Vagina (tissue), 2 donors: Measurements from ENCODE around the gene SVOP. TPM values are rescaled to one million over a fixed set of nuclear protein-coding genes. Genes with fewer than 3 reads are reported as not detected.

Experiments
- DNase-seq, 2 donors: peaks; one replicate each; pipeline ENCODE4 v3.0.0-alpha.2; 2017; ENCODE audit errors: extremely low spot score in 2 of 2
- H3K27ac ChIP-seq: fragments of 200-600 bp; sonication (generic); one replicate; pipeline ENCODE4 v1.5.1; 2019
- H3K27me3 ChIP-seq: fragments of 200-600 bp; sonication (generic); one replicate; pipeline ENCODE4 v1.5.1; 2019
- H3K36me3 ChIP-seq, 2 donors: fragments of 200-600 bp; sonication (generic); one replicate each; pipeline ENCODE4 v1.5.1; 2017 to 2019
- H3K4me1 ChIP-seq: fragments of 200-600 bp; sonication (generic); one replicate; pipeline ENCODE4 v1.5.1; 2019
- H3K4me3 ChIP-seq, 2 donors: fragments of 200-600 bp; sonication (generic); 1 replicate in 1 of 2; 2 replicates in 1 of 2; pipeline ENCODE4 v1.5.1; 2016 to 2019
- H3K9me3 ChIP-seq: fragments of 200-600 bp; sonication (generic); one replicate; pipeline ENCODE4 v1.5.1; 2019
- POLR2A ChIP-seq, 2 donors: fragments of 450-650 bp; IDR thresholded peaks; one replicate each; pipeline ENCODE4 v1.6.1; 2017; ENCODE audit warnings: antibody characterized with exemption in 2 of 2, mild to moderate bottlenecking in 2 of 2, moderate library complexity in 2 of 2
- POLR2AphosphoS5 ChIP-seq, 2 donors: sonication (generic); formaldehyde crosslinking; IDR thresholded peaks; one replicate each; pipeline ENCODE4 v1.9.0; 2017; ENCODE audit warnings: antibody characterized with exemption in 2 of 2, mild to moderate bottlenecking in 2 of 2, low read depth in 1 of 2; ENCODE audit not compliant: insufficient read depth in 1 of 2
- intact Hi-C: fragments of 100-400 bp; cut with DNase I; formaldehyde crosslinking; loops from one replicate; pipeline ENCODE4 v1.15.1; 2023
- total RNA-seq: library from RNA; depleted of rRNA; stranded (reverse); fragments of >200 nt; gene quantifications from one replicate; pipeline ENCODE4 v1.2.3, GENCODE V29; 2016
- TF ChIP-seq, protein P1 (sequence below), 3 experiments: fragments of 450-650 bp in 2 of 3; fragments of 200-600 bp in 1 of 3; sonication (generic) in 1 of 3; IDR thresholded peaks; one replicate each; pipeline ENCODE4 v1.5.1; 2017 to 2019; ENCODE audit warnings: antibody characterized with exemption in 3 of 3, mild to moderate bottlenecking in 2 of 3, moderate library complexity in 2 of 3

Gene SVOP
- total RNA-seq, 1 donor from 2014 or later: under 0.01 TPM

GRCh38 chr12:109047081-109047805 lies 26.4 kb upstream of the SVOP start:
- intact Hi-C loops: no loop called here
- Histone ChIP-seq H3K27me3 (no peaks in the 10 kb centered on the region), H3K27ac (no peak overlapping the region), H3K4me3 (no peak overlapping the region), H3K36me3 (no peaks in the 10 kb centered on the region), H3K9me3 (no peaks in the 10 kb centered on the region), H3K4me1 (no peaks in the 10 kb centered on the region)
- TF ChIP-seq POLR2AphosphoS5 (IDR thresholded peaks at IDR 0.05; ENCODE audit: insufficient read depth in 1 of 2, low read depth in 1 of 2) (no peak), POLR2A (IDR thresholded peaks at IDR 0.05) (no peak)
- TF ChIP-seq, protein P1, sequence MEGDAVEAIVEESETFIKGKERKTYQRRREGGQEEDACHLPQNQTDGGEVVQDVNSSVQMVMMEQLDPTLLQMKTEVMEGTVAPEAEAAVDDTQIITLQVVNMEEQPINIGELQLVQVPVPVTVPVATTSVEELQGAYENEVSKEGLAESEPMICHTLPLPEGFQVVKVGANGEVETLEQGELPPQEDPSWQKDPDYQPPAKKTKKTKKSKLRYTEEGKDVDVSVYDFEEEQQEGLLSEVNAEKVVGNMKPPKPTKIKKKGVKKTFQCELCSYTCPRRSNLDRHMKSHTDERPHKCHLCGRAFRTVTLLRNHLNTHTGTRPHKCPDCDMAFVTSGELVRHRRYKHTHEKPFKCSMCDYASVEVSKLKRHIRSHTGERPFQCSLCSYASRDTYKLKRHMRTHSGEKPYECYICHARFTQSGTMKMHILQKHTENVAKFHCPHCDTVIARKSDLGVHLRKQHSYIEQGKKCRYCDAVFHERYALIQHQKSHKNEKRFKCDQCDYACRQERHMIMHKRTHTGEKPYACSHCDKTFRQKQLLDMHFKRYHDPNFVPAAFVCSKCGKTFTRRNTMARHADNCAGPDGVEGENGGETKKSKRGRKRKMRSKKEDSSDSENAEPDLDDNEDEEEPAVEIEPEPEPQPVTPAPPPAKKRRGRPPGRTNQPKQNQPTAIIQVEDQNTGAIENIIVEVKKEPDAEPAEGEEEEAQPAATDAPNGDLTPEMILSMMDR (IDR thresholded peaks at IDR 0.05): no peak
- no peak for DNase-seq

DNA sequence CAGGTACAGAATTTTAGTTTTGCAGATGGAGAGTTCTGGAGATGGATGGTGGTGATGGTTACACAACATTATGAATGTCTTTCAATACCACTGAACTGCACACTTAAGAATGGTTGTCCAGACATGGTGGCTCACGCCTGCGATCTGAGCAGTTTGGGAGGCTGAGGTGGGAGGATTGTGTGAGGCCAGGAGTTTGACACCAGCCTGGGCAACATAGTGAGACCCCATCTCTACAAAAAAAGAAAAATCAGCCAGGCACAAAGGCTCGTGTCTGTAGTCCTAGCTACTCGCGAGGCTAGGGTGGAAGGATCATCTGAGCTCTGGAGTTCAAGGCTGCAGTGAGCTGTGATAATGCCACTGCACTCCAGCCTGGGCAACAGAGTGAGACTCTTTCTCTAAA lies 23.4 kb upstream of the SVOP start:
- TF ChIP-seq POLR2AphosphoS5 (IDR thresholded peaks at IDR 0.05; ENCODE audit: insufficient read depth in 1 of 2, low read depth in 1 of 2) (no peak), POLR2A (IDR thresholded peaks at IDR 0.05) (no peak)
- TF ChIP-seq, protein P1 (IDR thresholded peaks at IDR 0.05): no peak
- intact Hi-C loops: no loop called here
- DNase-seq: no peak
- Histone ChIP-seq H3K4me3 (no peak overlapping the region), H3K9me3 (no peaks in the 10 kb centered on the region), H3K27ac (no peak overlapping the region), H3K27me3 (no peaks in the 10 kb centered on the region), H3K36me3 (no peaks in the 10 kb centered on the region), H3K4me1 (no peaks in the 10 kb centered on the region)

- TF ChIP-seq POLR2AphosphoS5 (IDR thresholded peaks at IDR 0.05; ENCODE audit: insufficient read depth in 1 of 2, low read depth in 1 of 2) (no peak), POLR2A (IDR thresholded peaks at IDR 0.05) (no peak)
- TF ChIP-seq, protein P1 (IDR thresholded peaks at IDR 0.05): no peak
- no peaks in the 10 kb centered on the region for H3K27me3 ChIP-seq
- H3K36me3 ChIP-seq: no peaks in the 10 kb centered on the region
- intact Hi-C loops: no loop called here
- no peak overlapping the region for H3K27ac ChIP-seq
- H3K4me1 ChIP-seq: no peaks in the 10 kb centered on the region
- no peak overlapping the region for H3K4me3 ChIP-seq
- H3K9me3 ChIP-seq: no peaks in the 10 kb centered on the region
- DNase-seq: no peak
Observed at GRCh38 chr12:109036975-109037374, 16.1 kb upstream of the SVOP start.

GRCh38 chr12:109033239-109034196 lies 12.7 kb upstream of the SVOP start:
- Histone ChIP-seq H3K27me3 (no peaks in the 10 kb centered on the region), H3K36me3 (no peaks in the 10 kb centered on the region), H3K9me3 (no peaks in the 10 kb centered on the region), H3K4me3 (no peak overlapping the region), H3K4me1 (no peaks in the 10 kb centered on the region), H3K27ac (no peak overlapping the region)
- TF ChIP-seq, protein P1 (IDR thresholded peaks at IDR 0.05): no peak
- TF ChIP-seq POLR2A (IDR thresholded peaks at IDR 0.05) (no peak), POLR2AphosphoS5 (IDR thresholded peaks at IDR 0.05; ENCODE audit: insufficient read depth in 1 of 2, low read depth in 1 of 2) (no peak)
- intact Hi-C loops: loop anchor here (2.0 kb wide), 1 partner anchor 101 kb away; no protein-coding TSS in a partner anchor
- peak in 1 of 2 donors; percentile 3 for DNase-seq
